ENCODE results near the gene PPP1R14B. TPM values are rescaled to one million over a fixed set of nuclear protein-coding genes. Genes with fewer than 3 reads are reported as not detected.
A peak's percentile ranks its signal among the peaks of the same experiment; 100 is the strongest.

PPP1R14B gene
- total and polyA plus RNA-seq, 2 of the 13 experiments (the other 11 are each of a cell fraction or from before 2014, with no cell fraction given), result 110 to 148 TPM

- TF ChIP-seq ATF7 (IDR thresholded peaks at IDR 0.05), result peak; percentile 64
- TF ChIP-seq ATF7 (CRISPR knock-in tag; IDR thresholded peaks at IDR 0.05), result no peak; the same call in 1 of the 2 replicates
- no peak; the same call in 1 of the 2 replicates for TF ChIP-seq GTF3A (CRISPR knock-in tag; conservative IDR thresholded peaks at IDR 0.05)
- TF ChIP-seq ISX (CRISPR knock-in tag; conservative IDR thresholded peaks at IDR 0.05), result no peak
- no peak for TF ChIP-seq JUNB (CRISPR knock-in tag; IDR thresholded peaks at IDR 0.05; ENCODE audit: borderline replicate concordance)
- peak; percentile 95 for TF ChIP-seq ZBTB40 (IDR thresholded peaks at IDR 0.05)
- peak; percentile 83 for TF ChIP-seq ZBTB40 (CRISPR knock-in tag; IDR thresholded peaks at IDR 0.05)
- no peak for TF ChIP-seq PRPF4 (IDR thresholded peaks at IDR 0.05; ENCODE audit: low read depth, low read length, poor library complexity, severe bottlenecking)
- no peak for TF ChIP-seq ZNF556 (CRISPR knock-in tag; IDR thresholded peaks at IDR 0.05; ENCODE audit: borderline replicate concordance)
- TF ChIP-seq ZNF260 (CRISPR knock-in tag; IDR thresholded peaks at IDR 0.05; ENCODE audit: borderline replicate concordance, low read depth), result no peak
- no peak for TF ChIP-seq HMG20A (CRISPR knock-in tag; IDR thresholded peaks at IDR 0.05; ENCODE audit: borderline replicate concordance)
- TF ChIP-seq ZNF317 (CRISPR knock-in tag; IDR thresholded peaks at IDR 0.05), result 0 out of 2 replicates have a peak, but pooled peaks have one; percentile 14
- peak; percentile 29; the same call in 1 of the 2 replicates for TF ChIP-seq BRD4 (CRISPR knock-in tag; IDR thresholded peaks at IDR 0.05)
- no peak for TF ChIP-seq ZMYM3 (CRISPR knock-in tag; IDR thresholded peaks at IDR 0.05)
- no peak for TF ChIP-seq NFIB (CRISPR knock-in tag; IDR thresholded peaks at IDR 0.05; ENCODE audit: borderline replicate concordance)
- TF ChIP-seq ZNF709 (CRISPR knock-in tag; IDR thresholded peaks at IDR 0.05), result no peak
- no peak for TF ChIP-seq EZH2 (conservative IDR thresholded peaks at IDR 0.05; ENCODE audit: low read depth, low read length)
- TF ChIP-seq ZNF780A (CRISPR knock-in tag; IDR thresholded peaks at IDR 0.05), result no peak
- TF ChIP-seq GLI4 (CRISPR knock-in tag; IDR thresholded peaks at IDR 0.05; ENCODE audit: borderline replicate concordance), result no peak
- TF ChIP-seq, protein P1, sequence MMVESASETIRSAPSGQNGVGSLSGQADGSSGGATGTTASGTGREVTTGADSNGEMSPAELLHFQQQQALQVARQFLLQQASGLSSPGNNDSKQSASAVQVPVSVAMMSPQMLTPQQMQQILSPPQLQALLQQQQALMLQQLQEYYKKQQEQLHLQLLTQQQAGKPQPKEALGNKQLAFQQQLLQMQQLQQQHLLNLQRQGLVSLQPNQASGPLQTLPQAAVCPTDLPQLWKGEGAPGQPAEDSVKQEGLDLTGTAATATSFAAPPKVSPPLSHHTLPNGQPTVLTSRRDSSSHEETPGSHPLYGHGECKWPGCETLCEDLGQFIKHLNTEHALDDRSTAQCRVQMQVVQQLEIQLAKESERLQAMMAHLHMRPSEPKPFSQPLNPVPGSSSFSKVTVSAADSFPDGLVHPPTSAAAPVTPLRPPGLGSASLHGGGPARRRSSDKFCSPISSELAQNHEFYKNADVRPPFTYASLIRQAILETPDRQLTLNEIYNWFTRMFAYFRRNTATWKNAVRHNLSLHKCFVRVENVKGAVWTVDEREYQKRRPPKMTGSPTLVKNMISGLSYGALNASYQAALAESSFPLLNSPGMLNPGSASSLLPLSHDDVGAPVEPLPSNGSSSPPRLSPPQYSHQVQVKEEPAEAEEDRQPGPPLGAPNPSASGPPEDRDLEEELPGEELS (CRISPR knock-in tag; IDR thresholded peaks at IDR 0.05), result peak; percentile 43; the same call in 1 of the 2 replicates
These were observed 22.9 kb upstream of the PPP1R14B start (continued) for GRCh38 chr11:64269540-64270220.

Measured in HepG2 (cell line).